Endodermal cell (in vitro differentiated cells): Measurements from ENCODE around the gene GABRG3. TPM values are rescaled to one million over a fixed set of nuclear protein-coding genes. Genes with fewer than 3 reads are reported as not detected.

Experiments
- DNase-seq: peaks from one replicate; pipeline ENCODE4 v3.0.0-alpha.2; 2017
- H3K27ac ChIP-seq: 2 replicates; pipeline ENCODE4 v1.5.1; 2013; ENCODE audit warnings: mild to moderate bottlenecking, low read depth, low read length, moderate library complexity
- H3K27me3 ChIP-seq: 2 replicates; pipeline ENCODE4 v1.6.1; 2013; ENCODE audit warnings: mild to moderate bottlenecking, low read length, moderate library complexity; ENCODE audit not compliant: insufficient read depth, control insufficient read depth, poor library complexity, severe bottlenecking
- H3K36me3 ChIP-seq: 2 replicates; pipeline ENCODE4 v1.7.0; 2013; ENCODE audit warnings: mild to moderate bottlenecking, low read length, moderate library complexity; ENCODE audit not compliant: control insufficient read depth, insufficient read depth
- H3K4me1 ChIP-seq: one replicate; pipeline ENCODE4 v1.7.0; 2013; ENCODE audit warnings: low read length; ENCODE audit not compliant: control insufficient read depth, insufficient read depth
- H3K4me3 ChIP-seq: 2 replicates; pipeline ENCODE4 v1.5.1; 2013; ENCODE audit warnings: mild to moderate bottlenecking, low read length, moderate library complexity
- H3K9ac ChIP-seq: 2 replicates; pipeline ENCODE4 v1.6.1; 2013; ENCODE audit warnings: mild to moderate bottlenecking, low read length, moderate library complexity; ENCODE audit not compliant: poor library complexity, severe bottlenecking; ENCODE audit errors: extremely low read depth
- H3K9me3 ChIP-seq: 2 replicates; pipeline ENCODE4 v1.6.1; 2013; ENCODE audit warnings: mild to moderate bottlenecking, low read length, moderate library complexity; ENCODE audit not compliant: control insufficient read depth
- H3K27ac Mint-ChIP-seq: 2 replicates; pipeline ENCODE4 v1.8.0; 2020; ENCODE audit warnings: mixed read lengths
- H3K27me3 Mint-ChIP-seq: 2 replicates; pipeline ENCODE4 v1.8.0; 2021; ENCODE audit warnings: mild to moderate bottlenecking, mixed read lengths; ENCODE audit not compliant: insufficient read depth
- H3K36me3 Mint-ChIP-seq: 2 replicates; pipeline ENCODE4 v1.8.0; 2020; ENCODE audit warnings: low read depth, mixed read lengths
- H3K4me1 Mint-ChIP-seq: 2 replicates; pipeline ENCODE4 v1.8.0; 2020; ENCODE audit warnings: mixed read lengths
- H3K4me3 Mint-ChIP-seq: 2 replicates; pipeline ENCODE4 v1.8.0; 2020; ENCODE audit warnings: mild to moderate bottlenecking, moderate library complexity, mixed read lengths
- H3K9me3 Mint-ChIP-seq: 2 replicates; pipeline ENCODE4 v1.8.0; 2020; ENCODE audit warnings: mild to moderate bottlenecking, mixed read lengths
- CTCF ChIP-seq: fragments of 200-600 bp; sonication (generic); conservative IDR thresholded peaks from 2 replicates; pipeline ENCODE4 v1.5.0; 2021; ENCODE audit warnings: antibody characterized with exemption, mild to moderate bottlenecking
- WGBS, 2 experiments: methylation state at CpG; one replicate each; pipeline versions ENCODE4 v1.1.5 to v1.1.7; 2013; ENCODE audit warnings: missing lambda C conversion rate in 2 of 2, mixed read lengths in 1 of 2; ENCODE audit not compliant: insufficient coverage in 1 of 2, insufficient read length in 1 of 2; 5-methylcytosine and 5-hydroxymethylcytosine counted together
- total RNA-seq, 2 donors: library from RNA; stranded (reverse); fragmentation: NEBNext Ultra II Directional in 1 of 2; extraction: Animal tissue kit (Norgen Biotek cat#: 25700) in 1 of 2; gene quantifications; 2 replicates in 1 of 2; 3 replicates in 1 of 2; pipeline ENCODE4 v1.2.1, GENCODE V29; 2021

GABRG3 gene
- total RNA-seq, 2 donors from 2014 or later = 0.48 to 0.84 TPM

GRCh38 chr15:27426805-27427204 is 455.8 kb downstream of the GABRG3 start:
- H3K9me3 Mint-ChIP-seq = peaks cover 8% of the 10 kb centered on the region
- H3K27me3 ChIP-seq = no peaks in the 10 kb centered on the region
- H3K36me3 Mint-ChIP-seq = no peaks in the 10 kb centered on the region
- H3K4me3 ChIP-seq = no peak overlapping the region
- H3K27me3 Mint-ChIP-seq = no peaks in the 10 kb centered on the region
- no peaks in the 10 kb centered on the region for H3K36me3 ChIP-seq
- TF ChIP-seq CTCF = no peak
- no CpG with 5 or more reads among the region's 1 CpG for WGBS, 2 experiments
- no peaks in the 10 kb centered on the region for H3K4me1 ChIP-seq
- H3K27ac ChIP-seq = no peak overlapping the region
- no peak overlapping the region for H3K4me3 Mint-ChIP-seq
- DNase-seq = no peak
- H3K27ac Mint-ChIP-seq = no peak overlapping the region
- H3K9me3 ChIP-seq = peaks cover 8% of the 10 kb centered on the region
- no peaks in the 10 kb centered on the region for H3K4me1 Mint-ChIP-seq
- no peak overlapping the region for H3K9ac ChIP-seq

GRCh38 chr15:27427276-27427675 is 456.3 kb downstream of the GABRG3 start:
- no peak overlapping the region for H3K4me3 ChIP-seq
- no peak overlapping the region for H3K4me3 Mint-ChIP-seq
- no peaks in the 10 kb centered on the region for H3K4me1 Mint-ChIP-seq
- H3K27me3 Mint-ChIP-seq = no peaks in the 10 kb centered on the region
- peaks cover 8% of the 10 kb centered on the region for H3K9me3 Mint-ChIP-seq
- no peaks in the 10 kb centered on the region for H3K4me1 ChIP-seq
- H3K36me3 Mint-ChIP-seq = no peaks in the 10 kb centered on the region
- no peak overlapping the region for H3K9ac ChIP-seq
- WGBS, 2 experiments = 100% methylated on average over 1 of the region's 1 CpG; no CpG with 5 or more reads in 1 of the 2 experiments
- peaks cover 8% of the 10 kb centered on the region for H3K9me3 ChIP-seq
- no peak overlapping the region for H3K27ac Mint-ChIP-seq
- no peak overlapping the region for H3K27ac ChIP-seq
- DNase-seq = no peak
- TF ChIP-seq CTCF = no peak
- no peaks in the 10 kb centered on the region for H3K27me3 ChIP-seq
- H3K36me3 ChIP-seq = no peaks in the 10 kb centered on the region

GRCh38 chr15:27428151-27428550 is 457.2 kb downstream of the GABRG3 start:
- WGBS, 2 experiments = 86 to 100% methylated on average over 2 of the region's 3 CpGs
- no peaks in the 10 kb centered on the region for H3K4me1 Mint-ChIP-seq

More at GRCh38 chr15:27428151-27428550, 457.2 kb downstream of the GABRG3 start:
- Histone ChIP-seq H3K9me3 (peaks cover 8% of the 10 kb centered on the region), H3K27ac (no peak overlapping the region), H3K9ac (no peak overlapping the region), H3K4me3 (no peak overlapping the region), H3K27me3 (no peaks in the 10 kb centered on the region), H3K36me3 (no peaks in the 10 kb centered on the region), H3K4me1 (no peaks in the 10 kb centered on the region)
- Mint-ChIP-seq H3K36me3 (no peaks in the 10 kb centered on the region), H3K27me3 (no peaks in the 10 kb centered on the region), H3K27ac (no peak overlapping the region), H3K9me3 (peaks cover 11% of the 10 kb centered on the region), H3K4me3 (no peak overlapping the region)
- TF ChIP-seq CTCF = no peak
- DNase-seq = no peak
